Tibial artery (tissue), 4 donors: ENCODE measurements around the gene GPR55.

Experiments
- DNase-seq, 2 donors: peaks; one replicate each; pipeline ENCODE4 v3.0.0-alpha.2; 2019
- H3K27ac ChIP-seq, 2 donors: fragments of 200-600 bp; sonication (generic) in 1 of 2; 1 replicate in 1 of 2; 2 replicates in 1 of 2; pipeline ENCODE4 v1.5.1; 2018 to 2019; ENCODE audit warnings: mild to moderate bottlenecking in 1 of 2
- H3K27me3 ChIP-seq, 2 donors: fragments of 200-600 bp; sonication (generic) in 1 of 2; one replicate each; pipeline versions ENCODE4 v1.5.1 to v1.6.0; 2016 to 2019
- H3K36me3 ChIP-seq, 3 donors: fragments of 200-600 bp; sonication (generic) in 2 of 3; one replicate each; pipeline ENCODE4 v1.5.1; 2016 to 2019; ENCODE audit warnings: mild to moderate bottlenecking in 2 of 3
- H3K4me1 ChIP-seq, 4 donors: fragments of 200-600 bp; sonication (generic) in 2 of 4; 1 replicate in 3 of 4; 2 replicates in 1 of 4; pipeline ENCODE4 v1.5.1; 2016 to 2019
- H3K4me3 ChIP-seq, 2 donors: fragments of 200-600 bp; sonication (generic) in 1 of 2; 1 replicate in 1 of 2; 2 replicates in 1 of 2; pipeline ENCODE4 v1.5.1; 2018 to 2019; ENCODE audit warnings: mild to moderate bottlenecking in 2 of 2
- H3K9me3 ChIP-seq, 3 donors: fragments of 200-600 bp; sonication (generic) in 1 of 3; one replicate each; pipeline ENCODE4 v1.5.1; 2016 to 2019
- intact Hi-C: fragments of 100-400 bp; cut with DNase I; formaldehyde crosslinking; loops from one replicate; pipeline ENCODE4 v1.15.0; 2023; ENCODE audit warnings: low total_unique reads
- TF ChIP-seq, protein P1 (sequence below), 2 experiments: fragments of 200-600 bp in 1 of 2; fragments of 450-650 bp in 1 of 2; IDR thresholded peaks; one replicate each; pipeline ENCODE4 v1.5.1; 2017 to 2019; ENCODE audit warnings: antibody characterized with exemption in 2 of 2, mild to moderate bottlenecking in 1 of 2, moderate library complexity in 1 of 2

GPR55 gene

DNA sequence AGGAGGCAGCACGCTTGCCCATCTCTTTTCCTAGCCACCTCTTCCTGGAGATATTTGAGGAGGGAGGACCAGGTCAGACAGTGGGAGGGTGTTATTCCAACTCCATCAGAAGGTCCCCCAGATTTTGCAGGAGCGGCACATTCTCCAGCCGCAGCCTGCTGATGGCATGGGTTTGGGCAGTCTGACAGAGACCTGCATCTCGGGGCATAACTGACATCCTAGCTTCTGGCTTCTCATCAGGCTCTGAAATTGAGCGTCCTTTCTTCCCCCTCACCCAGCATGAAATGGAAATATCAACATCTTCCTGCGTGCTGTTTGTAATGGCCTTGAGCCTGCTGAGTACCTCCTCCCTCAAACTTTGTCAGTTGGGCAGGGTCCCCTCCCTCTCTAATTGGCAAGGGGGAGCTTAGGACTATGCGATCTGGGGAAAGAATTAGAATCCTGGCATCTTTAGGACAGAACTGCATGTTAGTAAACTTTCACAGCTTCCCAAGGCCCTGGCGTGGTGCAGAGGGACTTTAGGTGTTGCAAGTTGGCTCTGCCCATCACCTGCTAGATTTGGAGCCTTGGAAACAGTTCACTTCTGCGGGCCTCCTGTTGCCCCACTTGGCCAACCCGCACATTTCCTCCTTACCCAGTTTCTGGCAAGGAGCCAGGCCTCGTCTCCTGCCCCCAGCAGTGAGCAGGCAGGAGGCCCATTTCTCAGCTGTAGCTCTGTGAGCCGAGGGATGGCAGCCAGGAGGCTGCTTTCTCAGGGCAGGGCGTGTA is 58.1 kb downstream of the GPR55 start:
- no peak overlapping the region for H3K4me3 ChIP-seq
- intact Hi-C loops, result no loop called here
- peaks cover 0 to 53% (median 39%) of the 10 kb centered on the region in 4 donors for H3K4me1 ChIP-seq
- TF ChIP-seq, protein P1, sequence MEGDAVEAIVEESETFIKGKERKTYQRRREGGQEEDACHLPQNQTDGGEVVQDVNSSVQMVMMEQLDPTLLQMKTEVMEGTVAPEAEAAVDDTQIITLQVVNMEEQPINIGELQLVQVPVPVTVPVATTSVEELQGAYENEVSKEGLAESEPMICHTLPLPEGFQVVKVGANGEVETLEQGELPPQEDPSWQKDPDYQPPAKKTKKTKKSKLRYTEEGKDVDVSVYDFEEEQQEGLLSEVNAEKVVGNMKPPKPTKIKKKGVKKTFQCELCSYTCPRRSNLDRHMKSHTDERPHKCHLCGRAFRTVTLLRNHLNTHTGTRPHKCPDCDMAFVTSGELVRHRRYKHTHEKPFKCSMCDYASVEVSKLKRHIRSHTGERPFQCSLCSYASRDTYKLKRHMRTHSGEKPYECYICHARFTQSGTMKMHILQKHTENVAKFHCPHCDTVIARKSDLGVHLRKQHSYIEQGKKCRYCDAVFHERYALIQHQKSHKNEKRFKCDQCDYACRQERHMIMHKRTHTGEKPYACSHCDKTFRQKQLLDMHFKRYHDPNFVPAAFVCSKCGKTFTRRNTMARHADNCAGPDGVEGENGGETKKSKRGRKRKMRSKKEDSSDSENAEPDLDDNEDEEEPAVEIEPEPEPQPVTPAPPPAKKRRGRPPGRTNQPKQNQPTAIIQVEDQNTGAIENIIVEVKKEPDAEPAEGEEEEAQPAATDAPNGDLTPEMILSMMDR (IDR thresholded peaks at IDR 0.05), result no peak
- no peaks in the 10 kb centered on the region for H3K36me3 ChIP-seq
- H3K27ac ChIP-seq, result peak overlapping the region; percentile 24 to 25
- no peak for DNase-seq
- H3K27me3 ChIP-seq, result peaks cover 0 to 10% of the 10 kb centered on the region in 2 donors
- no peaks in the 10 kb centered on the region for H3K9me3 ChIP-seq

- Histone ChIP-seq H3K4me1 (peaks cover 0 to 48% (median 32%) of the 10 kb centered on the region in 4 donors), H3K27me3 (peaks cover 0 to 10% of the 10 kb centered on the region in 2 donors), H3K36me3 (no peaks in the 10 kb centered on the region), H3K4me3 (peak overlapping the region; percentile 57 to 65), H3K27ac (peak overlapping the region in 1 of 2 donors; percentile 24), H3K9me3 (no peaks in the 10 kb centered on the region)
- TF ChIP-seq, protein P1 (IDR thresholded peaks at IDR 0.05), result no peak
- intact Hi-C loops, result no loop called here
- no peak for DNase-seq
Measured at GRCh38 chr2:230865766-230866755, 59.0 kb downstream of the GPR55 start.

GRCh38 chr2:230865307-230865765 is 59.7 kb downstream of the GPR55 start:
- Histone ChIP-seq H3K27ac (peak overlapping the region; percentile 10 to 41), H3K9me3 (no peaks in the 10 kb centered on the region), H3K27me3 (peaks cover 0 to 10% of the 10 kb centered on the region in 2 donors), H3K4me3 (peak overlapping the region; percentile 57 to 65), H3K4me1 (peaks cover 0 to 41% (median 27%) of the 10 kb centered on the region in 4 donors), H3K36me3 (no peaks in the 10 kb centered on the region)
- DNase-seq, result no peak
- TF ChIP-seq, protein P1 (IDR thresholded peaks at IDR 0.05), result no peak
- intact Hi-C loops, result no loop called here

DNA sequence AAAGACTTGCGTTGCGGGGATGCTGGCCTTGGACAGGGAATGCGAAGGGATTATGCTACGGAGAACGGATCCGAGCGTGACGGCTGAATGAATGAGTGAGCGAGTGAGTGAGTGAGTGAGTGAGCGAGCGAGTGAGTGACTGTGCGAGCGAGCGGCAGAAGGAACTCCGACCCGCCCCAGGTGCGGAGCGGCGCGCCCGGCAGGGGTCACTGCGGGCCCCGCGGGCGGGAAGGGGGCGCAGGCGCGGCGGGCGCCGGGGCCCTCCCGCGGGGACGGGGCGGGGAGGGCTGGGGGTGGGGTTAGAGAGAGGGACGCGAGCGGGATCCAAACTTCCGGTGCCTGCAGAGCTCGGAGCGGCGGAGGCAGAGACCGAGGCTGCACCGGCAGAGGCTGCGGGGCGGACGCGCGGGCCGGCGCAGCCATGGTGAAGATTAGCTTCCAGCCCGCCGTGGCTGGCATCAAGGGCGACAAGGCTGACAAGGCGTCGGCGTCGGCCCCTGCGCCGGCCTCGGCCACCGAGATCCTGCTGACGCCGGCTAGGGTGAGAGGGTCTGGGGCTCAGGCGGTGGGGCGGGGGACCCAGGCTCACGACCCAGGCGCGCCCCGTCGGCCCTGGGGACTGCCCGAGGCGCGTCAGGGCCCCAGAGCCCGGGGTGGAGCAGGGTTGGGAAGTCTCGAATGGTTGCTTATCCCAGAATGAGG is 60.3 kb downstream of the GPR55 start, which contains the start of gene ITM2C:
ITM2C (plus strand) TSS at position 338 of the 702 bp plus-strand sequence; CDS start at position 422, 84 bp downstream.
- peak in 1 of 2 donors; percentile 37 for DNase-seq
- peaks cover 0 to 39% (median 26%) of the 10 kb centered on the region in 4 donors for H3K4me1 ChIP-seq
- H3K9me3 ChIP-seq, result no peaks in the 10 kb centered on the region
- no peaks in the 10 kb centered on the region for H3K36me3 ChIP-seq
- intact Hi-C loops, result no loop called here
- H3K27me3 ChIP-seq, result peaks cover 0 to 10% of the 10 kb centered on the region in 2 donors
- TF ChIP-seq, protein P1 (IDR thresholded peaks at IDR 0.05), result no peak
- H3K4me3 ChIP-seq, result peak within 1 kb of the TSS; percentile 57 to 65
- peak within 1 kb of the TSS; percentile 24 to 41 for H3K27ac ChIP-seq

DNA sequence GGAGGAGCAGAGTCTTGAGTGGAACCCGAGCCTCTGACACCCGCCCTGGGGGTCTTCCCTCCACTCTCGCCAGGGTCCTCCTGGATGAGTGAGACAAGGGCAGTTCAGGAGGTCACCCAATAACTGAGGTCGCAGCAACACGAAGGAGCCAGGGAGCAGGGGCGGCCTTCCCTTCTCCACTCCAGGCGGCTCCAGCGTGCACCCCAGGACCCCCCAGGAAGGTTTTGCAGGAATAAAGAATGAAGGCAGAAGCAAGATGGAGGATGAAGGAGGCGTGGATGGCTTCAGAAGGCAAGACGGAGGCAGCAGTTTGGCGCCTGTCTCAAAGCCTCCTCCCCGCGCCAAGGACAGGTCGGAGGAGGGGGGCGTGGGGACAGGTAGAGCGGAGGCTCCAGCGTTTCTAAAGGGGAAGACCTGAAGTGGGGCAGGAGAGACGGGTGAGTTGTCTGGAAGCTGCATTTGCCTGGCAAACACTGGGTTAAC is 60.9 kb downstream of the GPR55 start:
- Histone ChIP-seq H3K9me3 (no peaks in the 10 kb centered on the region), H3K4me3 (peak overlapping the region; percentile 57 to 65), H3K36me3 (no peaks in the 10 kb centered on the region), H3K4me1 (peaks cover 0 to 39% (median 26%) of the 10 kb centered on the region in 4 donors), H3K27me3 (peaks cover 0 to 10% of the 10 kb centered on the region in 2 donors), H3K27ac (no peak overlapping the region)
- TF ChIP-seq, protein P1 (IDR thresholded peaks at IDR 0.05), result no peak
- intact Hi-C loops, result no loop called here
- peak in 1 of 2 donors; percentile 57 for DNase-seq
